ENCODE results near the gene DHX16. TPM values are rescaled to one million over a fixed set of nuclear protein-coding genes. Genes with fewer than 3 reads are reported as not detected.

DHX16 gene
- total and polyA plus RNA-seq, 9 of the 15 experiments (the other 6 are each of a cell fraction or from before 2014, with no cell fraction given): 14.6 to 66.1 (median 47.5) TPM

- no peak for TF ChIP-seq TSHZ1 (CRISPR knock-in tag; IDR thresholded peaks at IDR 0.05)
- no peak for TF ChIP-seq EWSR1 (IDR thresholded peaks at IDR 0.05; ENCODE audit: borderline replicate concordance, low read depth, partially characterized antibody)
- peak; percentile 57; the same call in 1 of the 2 replicates for TF ChIP-seq HMGXB4 (CRISPR knock-in tag; IDR thresholded peaks at IDR 0.05)
- no peak for TF ChIP-seq SNAPC5 (CRISPR knock-in tag; IDR thresholded peaks at IDR 0.05)
- TF ChIP-seq KLF13 (tag; IDR thresholded peaks at IDR 0.05; ENCODE audit: borderline replicate concordance, low read depth): peak; percentile 53
- no peak for TF ChIP-seq SLC30A9 (CRISPR knock-in tag; IDR thresholded peaks at IDR 0.05)
- no peak for TF ChIP-seq KAT8 (IDR thresholded peaks at IDR 0.05; ENCODE audit: low read depth)
- TF ChIP-seq ESRRB (CRISPR knock-in tag; IDR thresholded peaks at IDR 0.05; ENCODE audit: borderline replicate concordance): no peak
- no peak for TF ChIP-seq ZNF431 (CRISPR knock-in tag; IDR thresholded peaks at IDR 0.05)
- TF ChIP-seq WHSC1 (IDR thresholded peaks at IDR 0.05; ENCODE audit: low read length): no peak
- no peak for TF ChIP-seq GTF2A2 (tag; IDR thresholded peaks at IDR 0.05)
- peak in 1 of 2 experiments; percentile 93; a peak in 2 of 4 replicates for TF ChIP-seq HDAC1 (IDR thresholded peaks at IDR 0.05)
- TF ChIP-seq SNIP1 (IDR thresholded peaks at IDR 0.05; ENCODE audit: low read depth): no peak
- TF ChIP-seq NFE2L1 (tag; IDR thresholded peaks at IDR 0.05; ENCODE audit: borderline replicate concordance, low read depth): no peak
- no peak for TF ChIP-seq ZNF79 (CRISPR knock-in tag; IDR thresholded peaks at IDR 0.05; ENCODE audit: low read depth)
- no peak for TF ChIP-seq PRPF4 (IDR thresholded peaks at IDR 0.05; ENCODE audit: insufficient read depth, low read depth, low read length, poor library complexity, severe bottlenecking)
- peak; percentile 84 for TF ChIP-seq ATF7 (IDR thresholded peaks at IDR 0.05)
- no peak for TF ChIP-seq TCFL5 (CRISPR knock-in tag; conservative IDR thresholded peaks at IDR 0.05)
- TF ChIP-seq POLR2A (conservative IDR thresholded peaks at IDR 0.05): peak; percentile 81
- no peak for TF ChIP-seq FOXA1 (IDR thresholded peaks at IDR 0.05; ENCODE audit: borderline replicate concordance)
- no peak for TF ChIP-seq CBFA2T2 (conservative IDR thresholded peaks at IDR 0.05)
Observed at GRCh38 chr6:30672445-30673253, at the start of gene DHX16 (continued).

Data from K562 (cell line).